HEK293 (cell line): ENCODE data around the gene CDHR1.

Experiments
- EGR2 ChIP-seq: fragments of 450-650 bp; formaldehyde crosslinking; IDR thresholded peaks from 2 replicates; pipeline ENCODE4 v1.5.1; 2016; ENCODE audit warnings: low read depth, missing biosample characterization, missing genetic modification characterization
- GLIS2 ChIP-seq: fragments of 450-650 bp; formaldehyde crosslinking; IDR thresholded peaks from 2 replicates; pipeline ENCODE4 v1.5.1; 2016; ENCODE audit warnings: missing biosample characterization, missing genetic modification characterization
- KLF16 ChIP-seq: fragments of 450-650 bp; formaldehyde crosslinking; IDR thresholded peaks from 2 replicates; pipeline ENCODE4 v1.5.1; 2017; ENCODE audit warnings: missing biosample characterization, missing genetic modification characterization
- MEIS1 ChIP-seq: sonication (generic); formaldehyde crosslinking; IDR thresholded peaks from 2 replicates; pipeline ENCODE4 v1.8.1; 2022; ENCODE audit warnings: missing genetic modification reagents, mild to moderate bottlenecking, borderline replicate concordance
- ZFP37 ChIP-seq: fragments of 450-650 bp; formaldehyde crosslinking; IDR thresholded peaks from 2 replicates; pipeline ENCODE4 v1.5.1; 2016; ENCODE audit warnings: missing biosample characterization, missing genetic modification characterization
- ZNF10 ChIP-seq: fragments of 450-650 bp; formaldehyde crosslinking; IDR thresholded peaks from 2 replicates; pipeline ENCODE4 v1.5.1; 2017; ENCODE audit warnings: missing biosample characterization, missing genetic modification characterization
- ZNF114 ChIP-seq: fragments of 450-650 bp; formaldehyde crosslinking; IDR thresholded peaks from 2 replicates; pipeline ENCODE4 v1.5.0; 2017; ENCODE audit warnings: missing biosample characterization, missing genetic modification characterization
- ZNF146 ChIP-seq: fragments of 450-650 bp; formaldehyde crosslinking; IDR thresholded peaks from 2 replicates; pipeline ENCODE4 v1.5.1; 2016; ENCODE audit warnings: missing biosample characterization, missing genetic modification characterization
- ZNF157 ChIP-seq: fragments of 450-650 bp; formaldehyde crosslinking; IDR thresholded peaks from 2 replicates; pipeline ENCODE4 v1.5.1; 2016; ENCODE audit warnings: missing biosample characterization, missing genetic modification characterization
- ZNF214 ChIP-seq: fragments of 450-650 bp; formaldehyde crosslinking; IDR thresholded peaks from 2 replicates; pipeline ENCODE4 v1.5.1; 2017; ENCODE audit warnings: missing biosample characterization, mild to moderate bottlenecking, missing genetic modification characterization, borderline replicate concordance
- ZNF274 ChIP-seq, 2 experiments: fragments of 200-500 bp in 1 of 2; fragments of 450-650 bp in 1 of 2; sonication (Bioruptor generic) in 1 of 2; formaldehyde crosslinking in 1 of 2; IDR thresholded peaks; 2 replicates each; pipeline versions ENCODE4 v1.5.1 to v1.6.1; 2014 to 2016; ENCODE audit warnings: borderline replicate concordance in 1 of 2, inconsistent platforms in 1 of 2, low read length in 1 of 2, missing biosample characterization in 1 of 2, missing genetic modification characterization in 1 of 2
- ZNF302 ChIP-seq: fragments of 450-650 bp; formaldehyde crosslinking; IDR thresholded peaks from 2 replicates; pipeline ENCODE4 v1.5.1; 2016; ENCODE audit warnings: missing biosample characterization, missing genetic modification characterization, low read depth
- ZNF391 ChIP-seq: fragments of 450-650 bp; formaldehyde crosslinking; IDR thresholded peaks from 2 replicates; pipeline ENCODE4 v1.5.1; 2016; ENCODE audit warnings: low read depth, missing biosample characterization, missing genetic modification characterization, borderline replicate concordance
- ZNF426 ChIP-seq: fragments of 450-650 bp; formaldehyde crosslinking; IDR thresholded peaks from 2 replicates; pipeline ENCODE4 v1.5.1; 2017; ENCODE audit warnings: missing biosample characterization, missing genetic modification characterization, mild to moderate bottlenecking, inconsistent platforms, moderate library complexity
- ZNF433 ChIP-seq: fragments of 450-650 bp; formaldehyde crosslinking; IDR thresholded peaks from 2 replicates; pipeline ENCODE4 v1.5.1; 2016; ENCODE audit warnings: missing biosample characterization, missing genetic modification characterization, low read depth
- ZNF561 ChIP-seq: fragments of 450-650 bp; IDR thresholded peaks from 2 replicates; pipeline ENCODE4 v1.5.1; 2018; ENCODE audit warnings: missing biosample characterization, missing genetic modification characterization, borderline replicate concordance
- ZNF837 ChIP-seq: fragments of 450-650 bp; formaldehyde crosslinking; IDR thresholded peaks from 2 replicates; pipeline ENCODE4 v1.5.1; 2016; ENCODE audit warnings: missing biosample characterization, missing genetic modification characterization
- ZXDB ChIP-seq: fragments of 450-650 bp; formaldehyde crosslinking; IDR thresholded peaks from 2 replicates; pipeline ENCODE4 v1.5.1; 2016; ENCODE audit warnings: missing biosample characterization, missing genetic modification characterization
- TF ChIP-seq, protein P1 (sequence below): fragments of 450-650 bp; formaldehyde crosslinking; IDR thresholded peaks from 2 replicates; pipeline ENCODE4 v1.5.1; 2016; ENCODE audit warnings: missing biosample characterization, missing genetic modification characterization
- TF ChIP-seq, protein P2 (sequence below): fragments of 450-650 bp; IDR thresholded peaks from 2 replicates; pipeline ENCODE4 v1.5.1; 2018; ENCODE audit warnings: missing biosample characterization, mild to moderate bottlenecking, missing genetic modification characterization
- TF ChIP-seq, protein P3 (sequence below): fragments of 450-650 bp; formaldehyde crosslinking; IDR thresholded peaks from 2 replicates; pipeline ENCODE4 v1.5.1; 2016; ENCODE audit warnings: missing biosample characterization, missing genetic modification characterization
- TF ChIP-seq, protein P4 (sequence below): fragments of 450-650 bp; formaldehyde crosslinking; IDR thresholded peaks from 2 replicates; pipeline ENCODE4 v1.5.1; 2016; ENCODE audit warnings: missing biosample characterization, missing genetic modification characterization
- TF ChIP-seq, protein P5 (sequence below): fragments of 450-650 bp; formaldehyde crosslinking; IDR thresholded peaks from 2 replicates; pipeline ENCODE4 v1.5.1; 2016; ENCODE audit warnings: missing biosample characterization, missing genetic modification characterization, low read depth
- TF ChIP-seq, protein P6 (sequence below): fragments of 450-650 bp; formaldehyde crosslinking; IDR thresholded peaks from 2 replicates; pipeline ENCODE4 v1.5.1; 2016; ENCODE audit warnings: missing biosample characterization, missing genetic modification characterization
- TF ChIP-seq, protein P7 (sequence below): fragments of 450-650 bp; formaldehyde crosslinking; IDR thresholded peaks from 2 replicates; pipeline ENCODE4 v1.5.1; 2016; ENCODE audit warnings: missing biosample characterization, missing genetic modification characterization, low read depth

CDHR1 gene

DNA sequence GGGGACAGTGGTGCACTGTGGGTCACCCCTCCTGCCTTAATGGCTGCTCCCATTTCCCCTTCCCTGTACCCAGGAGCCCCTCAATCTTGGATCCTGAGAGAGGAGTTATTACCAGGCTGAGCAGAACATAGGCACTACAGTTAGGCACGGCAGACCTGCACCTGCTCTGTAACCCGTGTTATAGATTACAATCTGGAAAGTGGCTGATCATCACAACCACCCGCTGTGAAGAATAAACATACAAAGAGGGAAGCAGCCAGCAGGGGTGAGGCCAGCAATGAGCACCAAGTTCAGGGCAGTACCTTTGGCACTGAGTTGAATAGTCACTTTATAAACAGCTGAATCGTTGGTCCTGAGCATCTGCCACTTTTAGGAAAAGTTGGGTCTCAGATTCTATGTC lies 1.7 kb downstream of the CDHR1 start (continued):
- TF ChIP-seq, protein P1, sequence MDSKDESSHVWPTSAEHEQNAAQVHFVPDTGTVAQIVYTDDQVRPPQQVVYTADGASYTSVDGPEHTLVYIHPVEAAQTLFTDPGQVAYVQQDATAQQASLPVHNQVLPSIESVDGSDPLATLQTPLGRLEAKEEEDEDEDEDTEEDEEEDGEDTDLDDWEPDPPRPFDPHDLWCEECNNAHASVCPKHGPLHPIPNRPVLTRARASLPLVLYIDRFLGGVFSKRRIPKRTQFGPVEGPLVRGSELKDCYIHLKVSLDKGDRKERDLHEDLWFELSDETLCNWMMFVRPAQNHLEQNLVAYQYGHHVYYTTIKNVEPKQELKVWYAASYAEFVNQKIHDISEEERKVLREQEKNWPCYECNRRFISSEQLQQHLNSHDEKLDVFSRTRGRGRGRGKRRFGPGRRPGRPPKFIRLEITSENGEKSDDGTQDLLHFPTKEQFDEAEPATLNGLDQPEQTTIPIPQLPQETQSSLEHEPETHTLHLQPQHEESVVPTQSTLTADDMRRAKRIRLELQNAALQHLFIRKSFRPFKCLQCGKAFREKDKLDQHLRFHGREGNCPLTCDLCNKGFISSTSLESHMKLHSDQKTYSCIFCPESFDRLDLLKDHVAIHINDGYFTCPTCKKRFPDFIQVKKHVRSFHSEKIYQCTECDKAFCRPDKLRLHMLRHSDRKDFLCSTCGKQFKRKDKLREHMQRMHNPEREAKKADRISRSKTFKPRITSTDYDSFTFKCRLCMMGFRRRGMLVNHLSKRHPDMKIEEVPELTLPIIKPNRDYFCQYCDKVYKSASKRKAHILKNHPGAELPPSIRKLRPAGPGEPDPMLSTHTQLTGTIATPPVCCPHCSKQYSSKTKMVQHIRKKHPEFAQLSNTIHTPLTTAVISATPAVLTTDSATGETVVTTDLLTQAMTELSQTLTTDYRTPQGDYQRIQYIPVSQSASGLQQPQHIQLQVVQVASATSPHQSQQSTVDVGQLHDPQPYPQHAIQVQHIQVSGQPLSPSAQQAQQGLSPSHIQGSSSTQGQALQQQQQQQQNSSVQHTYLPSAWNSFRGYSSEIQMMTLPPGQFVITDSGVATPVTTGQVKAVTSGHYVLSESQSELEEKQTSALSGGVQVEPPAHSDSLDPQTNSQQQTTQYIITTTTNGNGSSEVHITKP (tag by site-specific recombination): peak; percentile 82
- TF ChIP-seq ZNF426 (tag by site-specific recombination) (no peak), ZNF302 (no peak), MEIS1 (no peak), ZNF146 (tag by site-specific recombination) (no peak), EGR2 (tag by site-specific recombination) (no peak), ZNF391 (tag by site-specific recombination) (no peak), ZNF214 (tag by site-specific recombination) (no peak), ZXDB (tag by site-specific recombination) (peak; percentile 23; the same call in 1 of the 2 replicates), ZNF157 (tag by site-specific recombination) (no peak), ZFP37 (tag by site-specific recombination) (no peak), ZNF274 (IDR thresholded peaks at IDR 0.05; ENCODE audit: low read length) (no peak), ZNF274 (tag by site-specific recombination; IDR thresholded peaks at IDR 0.05; ENCODE audit: borderline replicate concordance) (no peak), GLIS2 (tag by site-specific recombination) (no peak), ZNF433 (tag by site-specific recombination) (no peak), ZNF114 (tag by site-specific recombination) (no peak), ZNF561 (no peak), KLF16 (tag by site-specific recombination) (no peak), ZNF837 (tag by site-specific recombination) (no peak), ZNF10 (0 out of 2 replicates have a peak, but pooled peaks have one; percentile 33)
- TF ChIP-seq, protein P2, sequence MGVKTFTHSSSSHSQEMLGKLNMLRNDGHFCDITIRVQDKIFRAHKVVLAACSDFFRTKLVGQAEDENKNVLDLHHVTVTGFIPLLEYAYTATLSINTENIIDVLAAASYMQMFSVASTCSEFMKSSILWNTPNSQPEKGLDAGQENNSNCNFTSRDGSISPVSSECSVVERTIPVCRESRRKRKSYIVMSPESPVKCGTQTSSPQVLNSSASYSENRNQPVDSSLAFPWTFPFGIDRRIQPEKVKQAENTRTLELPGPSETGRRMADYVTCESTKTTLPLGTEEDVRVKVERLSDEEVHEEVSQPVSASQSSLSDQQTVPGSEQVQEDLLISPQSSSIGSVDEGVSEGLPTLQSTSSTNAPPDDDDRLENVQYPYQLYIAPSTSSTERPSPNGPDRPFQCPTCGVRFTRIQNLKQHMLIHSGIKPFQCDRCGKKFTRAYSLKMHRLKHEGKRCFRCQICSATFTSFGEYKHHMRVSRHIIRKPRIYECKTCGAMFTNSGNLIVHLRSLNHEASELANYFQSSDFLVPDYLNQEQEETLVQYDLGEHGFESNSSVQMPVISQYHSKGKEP: no peak
- TF ChIP-seq, protein P3, sequence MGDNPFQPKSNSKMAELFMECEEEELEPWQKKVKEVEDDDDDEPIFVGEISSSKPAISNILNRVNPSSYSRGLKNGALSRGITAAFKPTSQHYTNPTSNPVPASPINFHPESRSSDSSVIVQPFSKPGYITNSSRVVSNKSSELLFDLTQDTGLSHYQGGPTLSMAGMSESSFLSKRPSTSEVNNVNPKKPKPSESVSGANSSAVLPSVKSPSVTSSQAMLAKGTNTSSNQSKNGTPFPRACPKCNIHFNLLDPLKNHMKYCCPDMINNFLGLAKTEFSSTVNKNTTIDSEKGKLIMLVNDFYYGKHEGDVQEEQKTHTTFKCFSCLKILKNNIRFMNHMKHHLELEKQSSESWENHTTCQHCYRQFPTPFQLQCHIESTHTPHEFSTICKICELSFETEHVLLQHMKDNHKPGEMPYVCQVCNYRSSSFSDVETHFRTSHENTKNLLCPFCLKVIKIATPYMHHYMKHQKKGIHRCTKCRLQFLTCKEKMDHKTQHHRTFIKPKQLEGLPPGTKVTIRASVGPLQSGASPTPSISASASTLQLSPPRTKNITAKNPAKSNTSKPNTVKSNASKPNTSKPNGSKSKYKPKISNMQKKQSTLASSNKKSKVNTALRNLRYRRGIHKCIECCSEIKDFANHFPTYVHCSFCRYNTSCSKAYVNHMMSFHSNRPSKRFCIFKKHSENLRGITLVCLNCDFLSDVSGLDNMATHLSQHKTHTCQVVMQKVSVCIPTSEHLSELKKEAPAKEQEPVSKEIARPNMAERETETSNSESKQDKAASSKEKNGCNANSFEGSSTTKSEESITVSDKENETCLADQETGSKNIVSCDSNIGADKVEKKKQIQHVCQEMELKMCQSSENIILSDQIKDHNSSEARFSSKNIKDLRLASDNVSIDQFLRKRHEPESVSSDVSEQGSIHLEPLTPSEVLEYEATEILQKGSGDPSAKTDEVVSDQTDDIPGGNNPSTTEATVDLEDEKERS (tag by site-specific recombination): no peak
- TF ChIP-seq, protein P4, sequence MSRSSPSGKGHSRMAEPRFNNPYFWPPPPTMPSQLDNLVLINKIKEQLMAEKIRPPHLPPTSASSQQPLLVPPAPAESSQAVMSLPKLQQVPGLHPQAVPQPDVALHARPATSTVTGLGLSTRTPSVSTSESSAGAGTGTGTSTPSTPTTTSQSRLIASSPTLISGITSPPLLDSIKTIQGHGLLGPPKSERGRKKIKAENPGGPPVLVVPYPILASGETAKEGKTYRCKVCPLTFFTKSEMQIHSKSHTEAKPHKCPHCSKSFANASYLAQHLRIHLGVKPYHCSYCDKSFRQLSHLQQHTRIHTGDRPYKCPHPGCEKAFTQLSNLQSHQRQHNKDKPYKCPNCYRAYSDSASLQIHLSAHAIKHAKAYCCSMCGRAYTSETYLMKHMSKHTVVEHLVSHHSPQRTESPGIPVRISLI (tag by site-specific recombination): no peak
- TF ChIP-seq, protein P5, sequence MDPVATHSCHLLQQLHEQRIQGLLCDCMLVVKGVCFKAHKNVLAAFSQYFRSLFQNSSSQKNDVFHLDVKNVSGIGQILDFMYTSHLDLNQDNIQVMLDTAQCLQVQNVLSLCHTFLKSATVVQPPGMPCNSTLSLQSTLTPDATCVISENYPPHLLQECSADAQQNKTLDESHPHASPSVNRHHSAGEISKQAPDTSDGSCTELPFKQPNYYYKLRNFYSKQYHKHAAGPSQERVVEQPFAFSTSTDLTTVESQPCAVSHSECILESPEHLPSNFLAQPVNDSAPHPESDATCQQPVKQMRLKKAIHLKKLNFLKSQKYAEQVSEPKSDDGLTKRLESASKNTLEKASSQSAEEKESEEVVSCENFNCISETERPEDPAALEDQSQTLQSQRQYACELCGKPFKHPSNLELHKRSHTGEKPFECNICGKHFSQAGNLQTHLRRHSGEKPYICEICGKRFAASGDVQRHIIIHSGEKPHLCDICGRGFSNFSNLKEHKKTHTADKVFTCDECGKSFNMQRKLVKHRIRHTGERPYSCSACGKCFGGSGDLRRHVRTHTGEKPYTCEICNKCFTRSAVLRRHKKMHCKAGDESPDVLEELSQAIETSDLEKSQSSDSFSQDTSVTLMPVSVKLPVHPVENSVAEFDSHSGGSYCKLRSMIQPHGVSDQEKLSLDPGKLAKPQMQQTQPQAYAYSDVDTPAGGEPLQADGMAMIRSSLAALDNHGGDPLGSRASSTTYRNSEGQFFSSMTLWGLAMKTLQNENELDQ (tag by site-specific recombination): no peak
- TF ChIP-seq, protein P6, sequence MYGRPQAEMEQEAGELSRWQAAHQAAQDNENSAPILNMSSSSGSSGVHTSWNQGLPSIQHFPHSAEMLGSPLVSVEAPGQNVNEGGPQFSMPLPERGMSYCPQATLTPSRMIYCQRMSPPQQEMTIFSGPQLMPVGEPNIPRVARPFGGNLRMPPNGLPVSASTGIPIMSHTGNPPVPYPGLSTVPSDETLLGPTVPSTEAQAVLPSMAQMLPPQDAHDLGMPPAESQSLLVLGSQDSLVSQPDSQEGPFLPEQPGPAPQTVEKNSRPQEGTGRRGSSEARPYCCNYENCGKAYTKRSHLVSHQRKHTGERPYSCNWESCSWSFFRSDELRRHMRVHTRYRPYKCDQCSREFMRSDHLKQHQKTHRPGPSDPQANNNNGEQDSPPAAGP (tag by site-specific recombination): peak; percentile 73; the same call in 1 of the 2 replicates
- TF ChIP-seq, protein P7, sequence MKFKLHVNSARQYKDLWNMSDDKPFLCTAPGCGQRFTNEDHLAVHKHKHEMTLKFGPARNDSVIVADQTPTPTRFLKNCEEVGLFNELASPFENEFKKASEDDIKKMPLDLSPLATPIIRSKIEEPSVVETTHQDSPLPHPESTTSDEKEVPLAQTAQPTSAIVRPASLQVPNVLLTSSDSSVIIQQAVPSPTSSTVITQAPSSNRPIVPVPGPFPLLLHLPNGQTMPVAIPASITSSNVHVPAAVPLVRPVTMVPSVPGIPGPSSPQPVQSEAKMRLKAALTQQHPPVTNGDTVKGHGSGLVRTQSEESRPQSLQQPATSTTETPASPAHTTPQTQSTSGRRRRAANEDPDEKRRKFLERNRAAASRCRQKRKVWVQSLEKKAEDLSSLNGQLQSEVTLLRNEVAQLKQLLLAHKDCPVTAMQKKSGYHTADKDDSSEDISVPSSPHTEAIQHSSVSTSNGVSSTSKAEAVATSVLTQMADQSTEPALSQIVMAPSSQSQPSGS: no peak
